HG03439 (cell line): ENCODE measurements around the gene ANKS3.

Experiments
- ATAC-seq: cut with Tn5 transposase; IDR thresholded peaks from one replicate; pipeline ENCODE4 v1.9.1; 2021; ENCODE audit warnings: mild to moderate bottlenecking, moderate library complexity; ENCODE audit not compliant: unreplicated experiment

The ANKS3 gene

GRCh38 chr16:4676831-4677230 is 57.2 kb downstream of the ANKS3 start:
- ATAC-seq: no peak

DNA sequence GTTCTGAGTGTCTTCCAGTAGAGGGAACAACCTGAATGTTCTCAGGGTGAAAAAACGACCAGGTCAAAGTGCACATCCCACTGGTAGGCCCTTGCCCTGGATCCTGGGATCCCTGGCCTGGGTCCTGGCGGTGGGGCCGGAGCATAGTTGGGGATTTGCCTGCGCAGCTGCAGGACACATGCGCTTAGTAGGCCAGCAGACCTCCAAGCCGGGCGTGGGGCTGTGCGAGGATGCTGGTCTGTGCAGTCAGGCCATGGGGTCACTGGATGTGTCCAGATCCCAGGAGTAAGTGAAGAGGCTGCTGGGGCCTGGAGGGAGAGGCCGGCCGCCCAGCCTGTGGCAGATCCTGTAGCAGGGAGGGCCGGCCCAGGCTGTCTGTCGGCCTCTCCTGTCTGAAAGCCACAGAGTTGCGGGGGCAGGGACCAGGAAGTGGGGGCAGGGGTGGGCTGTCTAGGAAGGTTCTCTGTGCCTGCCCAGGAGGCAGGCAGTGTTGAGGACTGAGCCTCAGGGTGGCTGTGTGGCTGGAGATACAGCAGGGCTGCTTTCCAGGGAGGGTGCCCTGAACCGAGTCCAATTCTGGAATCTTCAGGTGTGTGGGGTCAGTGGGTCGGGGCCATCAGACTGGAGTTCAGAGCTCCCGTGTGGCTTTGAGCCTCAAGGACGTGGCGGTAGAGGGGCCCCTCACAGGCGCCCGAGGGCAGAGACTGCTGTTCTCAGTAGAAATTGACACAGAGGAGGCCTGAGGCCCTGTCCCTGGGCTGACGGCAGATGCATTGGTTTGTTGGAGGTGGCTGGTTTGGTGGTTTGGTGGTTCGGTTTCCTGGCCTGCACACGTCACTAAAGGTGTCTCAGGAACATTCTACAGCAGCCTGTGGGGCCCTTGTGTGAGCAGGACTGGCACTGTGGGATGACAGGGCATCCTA is 57.9 kb downstream of the ANKS3 start:
- no peak for ATAC-seq

- ATAC-seq: no peak
Measured at GRCh38 chr16:4674926-4675530, 59.0 kb downstream of the ANKS3 start.

- no peak for ATAC-seq
Measured at GRCh38 chr16:4673387-4674046, 60.6 kb downstream of the ANKS3 start.

DNA sequence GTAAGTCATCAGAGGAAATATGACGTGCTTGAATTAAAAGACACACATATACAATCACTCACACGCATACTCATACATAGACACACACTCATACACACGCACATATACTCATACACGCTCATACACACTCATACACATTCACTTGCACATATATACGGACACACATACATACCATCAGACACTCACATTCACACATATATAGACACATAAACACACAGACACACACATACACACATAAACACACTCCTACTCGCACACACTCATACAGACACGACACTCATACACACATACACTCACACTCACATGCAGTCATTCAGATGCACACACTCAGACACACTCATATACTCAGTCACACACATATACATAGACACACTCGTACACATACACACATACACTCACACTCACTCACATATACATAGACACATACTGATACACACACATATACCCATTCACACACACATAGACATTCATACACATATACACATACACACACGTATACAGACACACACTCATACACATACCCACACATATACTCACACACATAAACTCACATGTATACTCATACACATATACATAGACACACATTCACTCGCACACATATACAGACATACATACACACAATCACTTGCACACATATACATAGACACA is 65.6 kb downstream of the ANKS3 start:
- ATAC-seq: no peak

DNA sequence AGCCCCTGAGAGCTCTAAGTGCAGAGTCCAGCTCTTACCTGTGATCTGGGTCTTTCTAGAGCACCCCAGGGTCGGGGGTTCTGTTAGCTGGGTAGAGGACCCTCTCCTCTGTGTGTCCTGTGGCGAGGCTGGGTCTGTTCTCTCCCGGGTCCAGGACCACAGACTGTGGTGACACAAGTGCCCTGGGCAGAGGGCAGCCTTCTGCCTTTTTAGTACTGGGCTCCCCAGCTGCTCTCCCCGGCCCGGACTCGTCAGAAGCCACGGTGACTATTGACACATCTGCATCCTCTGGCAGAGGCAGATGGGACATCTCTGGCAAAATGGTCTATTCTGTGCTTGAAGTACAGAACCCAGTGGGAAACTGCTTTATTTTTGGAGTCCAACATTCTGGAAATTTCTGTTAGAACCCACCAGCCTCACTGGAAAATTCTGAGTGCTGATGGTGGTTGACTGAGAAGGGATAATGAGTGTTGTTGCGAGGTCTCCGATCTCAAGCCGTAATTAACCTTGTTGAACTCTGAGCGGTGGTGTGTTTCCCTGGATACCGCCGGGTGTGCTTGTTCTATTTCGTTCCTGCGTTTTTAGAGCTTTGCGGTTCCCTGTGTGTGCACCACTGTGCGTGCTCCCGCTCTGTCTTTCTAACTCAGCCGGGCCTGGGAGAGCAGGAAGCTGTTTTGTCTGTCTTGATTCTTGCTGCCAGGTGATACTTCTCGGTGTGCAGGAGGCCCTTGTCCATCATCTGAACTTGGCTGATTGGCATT is 66.7 kb downstream of the ANKS3 start:
- ATAC-seq: no peak

DNA sequence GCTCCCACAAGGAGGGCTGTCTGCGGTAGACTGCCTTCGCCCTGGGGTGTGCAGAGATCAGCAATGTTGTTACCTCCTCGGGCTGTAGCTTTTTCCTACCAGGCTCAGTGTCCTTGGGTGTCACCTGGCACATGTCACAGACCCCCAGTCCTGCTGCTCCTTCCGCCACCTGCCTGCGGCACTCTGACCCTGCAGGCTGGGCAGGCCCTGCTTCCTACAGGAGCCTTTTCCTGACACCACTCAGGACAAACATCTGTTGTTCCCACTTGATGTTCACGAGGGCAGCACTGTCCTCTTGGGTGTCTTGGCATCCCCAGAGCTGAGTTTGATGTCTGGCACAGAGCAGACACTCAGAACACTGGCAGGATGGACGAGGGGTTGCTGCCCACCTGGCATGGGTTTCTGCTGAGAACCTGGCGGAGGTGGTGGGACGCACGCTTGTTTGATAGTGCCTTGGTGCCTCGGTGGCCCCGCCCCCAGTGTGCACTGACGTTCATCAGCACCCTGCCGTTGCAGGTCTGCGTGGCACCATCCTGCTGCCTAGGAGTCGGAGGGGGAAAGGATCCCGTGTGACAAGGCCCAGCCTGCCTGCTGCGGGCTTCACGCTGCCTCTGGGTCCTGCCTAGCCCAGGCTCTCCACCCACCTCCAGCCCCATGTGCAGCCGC is 67.4 kb downstream of the ANKS3 start:
- no peak for ATAC-seq

GRCh38 chr16:4664538-4665418 is 69.3 kb downstream of the ANKS3 start:
- ATAC-seq: no peak

- no peak for ATAC-seq
Measured at GRCh38 chr16:4663777-4664465, 70.2 kb downstream of the ANKS3 start.

DNA sequence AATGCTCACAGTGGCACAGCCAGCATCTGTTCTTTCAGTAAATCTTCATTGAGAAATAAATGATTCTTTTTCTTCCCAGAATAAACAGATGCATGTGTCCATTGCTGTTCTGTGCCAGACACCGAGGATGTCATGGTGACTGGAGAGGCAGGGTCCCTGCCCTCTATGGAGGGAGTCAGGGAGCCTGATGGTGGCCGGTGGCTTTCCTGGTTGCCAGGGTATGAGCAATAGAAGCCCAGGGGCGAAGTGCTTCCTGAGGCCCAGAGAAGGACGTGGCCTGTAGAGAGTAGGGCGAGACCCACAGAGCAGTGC is 70.7 kb downstream of the ANKS3 start:
- no peak for ATAC-seq

DNA sequence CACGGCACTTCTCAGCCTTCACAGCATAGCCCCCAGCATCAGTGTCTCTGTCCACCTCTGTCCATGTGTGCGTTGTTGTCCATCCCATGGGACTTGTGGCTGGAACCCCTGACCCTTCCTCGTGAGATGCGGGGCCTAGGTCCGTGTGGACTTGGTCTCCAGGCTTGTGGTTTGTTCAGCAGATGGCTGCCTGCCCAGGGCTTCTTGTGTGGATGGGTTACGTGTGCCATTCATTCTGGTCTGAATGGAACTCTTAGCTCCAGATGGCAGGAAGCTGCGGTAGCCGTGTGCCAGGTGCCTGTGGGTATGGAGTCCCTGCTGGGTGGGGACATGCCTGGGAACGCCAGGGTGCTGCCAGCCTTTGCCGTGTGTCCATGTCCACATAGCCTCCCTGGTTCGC is 72.4 kb downstream of the ANKS3 start:
- ATAC-seq: no peak

- no peak for ATAC-seq
Measured at GRCh38 chr16:4660454-4661007, 73.5 kb downstream of the ANKS3 start.

DNA sequence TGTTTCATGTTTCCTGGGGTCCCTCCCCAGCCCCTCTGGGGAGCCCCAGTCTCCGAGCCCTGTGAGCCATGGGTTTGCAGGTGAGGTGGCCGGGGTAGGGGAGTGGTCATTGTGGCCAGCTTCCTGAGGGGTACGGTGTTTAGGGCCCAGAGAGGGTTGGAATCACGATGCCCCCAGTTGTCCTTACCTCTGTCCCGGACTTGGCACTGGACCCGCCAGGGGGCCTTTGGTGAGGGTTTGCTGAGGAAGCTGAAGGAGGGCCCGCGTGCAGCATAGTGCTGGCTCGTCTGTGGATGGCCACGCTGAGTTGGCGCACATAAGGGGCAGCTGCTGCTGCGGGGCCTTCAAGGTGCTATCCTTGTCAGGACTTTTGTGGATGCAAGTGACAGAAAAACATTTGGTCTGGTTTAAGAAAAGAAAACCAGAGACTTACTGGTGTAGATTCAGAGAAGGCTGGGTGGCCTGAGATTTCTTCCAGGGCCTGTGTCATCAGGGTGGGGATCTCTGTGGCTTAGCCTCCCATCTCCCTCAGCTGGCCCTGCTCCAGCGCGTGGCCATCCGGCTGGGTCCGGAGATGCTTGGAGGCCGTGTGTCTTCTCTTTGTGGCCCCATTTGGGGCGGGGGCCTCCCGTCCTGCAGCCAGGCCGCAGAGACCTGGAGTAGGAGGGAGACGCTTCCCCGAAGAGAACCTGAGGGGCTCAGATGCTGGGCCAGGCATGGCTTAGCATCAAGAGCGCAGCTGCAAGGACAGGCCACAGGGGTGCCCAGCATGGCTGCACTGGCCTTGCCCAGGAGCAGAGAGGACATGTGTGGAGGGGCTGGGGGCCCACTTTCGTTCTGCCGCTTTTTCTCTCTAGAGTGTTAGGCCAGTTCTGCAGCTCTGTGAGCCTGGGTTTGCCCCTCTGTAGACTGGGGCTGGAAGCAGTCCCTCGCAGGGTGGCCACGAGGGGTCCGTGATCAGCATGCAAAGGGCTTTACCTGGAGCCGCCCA is 74.4 kb downstream of the ANKS3 start:
- no peak for ATAC-seq

GRCh38 chr16:4656695-4657686 is 77.1 kb downstream of the ANKS3 start:
- no peak for ATAC-seq

DNA sequence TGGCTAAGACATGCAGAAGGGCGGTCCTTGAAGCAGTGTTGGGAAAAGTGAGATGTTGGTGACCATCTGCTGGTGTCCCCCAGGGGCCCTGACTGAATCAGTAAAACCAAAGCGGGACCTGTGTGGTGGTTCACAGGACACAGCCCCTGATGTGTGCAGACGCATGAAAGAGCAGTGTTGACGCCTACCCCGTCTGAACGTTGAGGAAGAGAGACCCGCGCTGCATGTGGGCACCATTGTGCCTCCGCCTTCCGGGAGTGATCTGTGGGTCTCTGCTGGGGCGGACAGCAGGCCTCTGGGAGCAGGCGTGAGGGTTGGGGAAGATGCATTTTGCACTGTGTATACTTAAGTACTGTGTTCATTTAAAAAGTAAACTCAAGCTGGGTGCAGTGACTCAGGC is 77.8 kb downstream of the ANKS3 start:
- ATAC-seq: no peak

DNA sequence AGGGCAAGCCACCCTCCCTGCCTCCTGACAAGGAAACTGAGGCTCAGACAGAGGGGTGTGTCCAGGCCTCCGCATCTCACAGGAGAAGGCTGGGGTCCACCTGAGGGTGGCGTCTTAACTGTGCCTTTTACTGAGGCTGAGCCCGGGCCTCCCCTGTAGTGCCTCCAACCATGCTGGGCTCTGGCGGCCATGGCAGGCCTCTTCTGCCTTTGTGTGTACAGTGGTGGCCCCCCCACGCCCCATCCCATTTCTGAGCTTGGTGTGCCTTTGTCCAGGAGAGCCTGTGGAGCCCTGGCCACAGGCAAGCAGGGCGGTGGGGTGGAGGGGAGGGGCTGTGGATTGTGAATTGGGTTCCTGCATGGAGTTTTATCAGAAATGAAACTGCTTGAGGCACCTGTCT is 78.3 kb downstream of the ANKS3 start:
- ATAC-seq: no peak
